Endothelial cell of umbilical vein (primary cell): ENCODE data around the gene VSX1. TPM values are rescaled to one million over a fixed set of nuclear protein-coding genes. Genes with fewer than 3 reads are reported as not detected.

Experiments
- BruUV-seq: library from RNA; stranded (reverse); fragments of 400-500 nt; replicated peaks from 2 replicates; lab custom pipeline; 2021; lab: Mats Ljungman, UMichigan
- CTCF ChIA-PET: fragments of 300-600, 350-600 bp; sonication (Branson Sonifier 250); formaldehyde crosslinking; loops from one replicate; lab custom pipeline; 2021; ENCODE audit warnings: antibody characterized with exemption, inconsistent platforms; lab: Charles Lee
- POLR2A ChIA-PET: fragments of 300-600, 350-600 bp; sonication (Branson Sonifier 250); formaldehyde crosslinking; loops from one replicate; lab custom pipeline; 2021; ENCODE audit warnings: antibody characterized with exemption, inconsistent platforms; lab: Charles Lee
- DNase-seq: peaks from one replicate; pipeline ENCODE4 v3.0.0-alpha.2; 2011; ENCODE audit warnings: low read depth, low spot score
- FAIRE-seq: peaks from 2 replicates; lab custom pipeline; 2011; peaks lifted over from hg19 to GRCh38; lab: Jason Lieb, UNC
- H2AFZ ChIP-seq: 2 replicates; pipeline ENCODE4 v1.6.0; 2012; ENCODE audit warnings: low read depth, low read length, control low read depth, inconsistent platforms
- H3K27ac ChIP-seq: 2 replicates; pipeline ENCODE4 v1.5.1; 2011; ENCODE audit warnings: low read depth, mild to moderate bottlenecking, control low read depth, low read length, moderate library complexity; ENCODE audit not compliant: insufficient read depth
- H3K27me3 ChIP-seq, 2 experiments: 2 replicates each; pipeline versions ENCODE4 v1.6.0 to v1.6.1; 2011; ENCODE audit warnings: low read length in 2 of 2, mixed read lengths in 1 of 2; ENCODE audit not compliant: control insufficient read depth in 2 of 2, insufficient read depth in 2 of 2
- H3K36me3 ChIP-seq, 2 experiments: 2 replicates in 1 of 2; 3 replicates in 1 of 2; pipeline ENCODE4 v1.5.1; 2011; ENCODE audit warnings: low read length in 2 of 2, mild to moderate bottlenecking in 1 of 2, moderate library complexity in 1 of 2; ENCODE audit not compliant: control insufficient read depth in 2 of 2, insufficient read depth in 2 of 2; ENCODE audit errors: extremely low read depth in 1 of 2
- H3K4me1 ChIP-seq: 3 replicates; pipeline ENCODE4 v1.5.1; 2011; ENCODE audit warnings: mild to moderate bottlenecking, low read length; ENCODE audit not compliant: control insufficient read depth, insufficient read depth; ENCODE audit errors: extremely low read depth
- H3K4me2 ChIP-seq: 2 replicates; pipeline ENCODE4 v1.6.1; 2011; ENCODE audit warnings: low read length, control low read depth, mixed read lengths; ENCODE audit not compliant: insufficient read depth
- H3K4me3 ChIP-seq, 3 experiments: fragments of 200-600 bp in 1 of 3; sonication (generic), shearing (Covaris generic) in 1 of 3; replicated peaks in 1 of 3; 2 replicates each; pipeline ENCODE4 v1.5.1; 2011 to 2016; ENCODE audit warnings: control low read depth in 3 of 3, low read length in 3 of 3, mild to moderate bottlenecking in 2 of 3, inconsistent platforms in 1 of 3, low read depth in 1 of 3, moderate library complexity in 1 of 3; ENCODE audit not compliant: insufficient read depth in 1 of 3
- H3K79me2 ChIP-seq: 2 replicates; pipeline ENCODE4 v1.6.0; 2012; ENCODE audit warnings: low read length, inconsistent platforms; ENCODE audit not compliant: control insufficient read depth, insufficient read depth
- H3K9ac ChIP-seq: replicated peaks from 2 replicates; pipeline ENCODE3; 2011; ENCODE audit warnings: low read length, control low read depth; ENCODE audit not compliant: insufficient read depth; ENCODE audit errors: extremely low read depth
- H3K9me1 ChIP-seq: replicated peaks from 3 replicates; pipeline ENCODE4 v1.6.0; 2011; ENCODE audit warnings: mild to moderate bottlenecking, low read length; ENCODE audit not compliant: control insufficient read depth, insufficient read depth; ENCODE audit errors: extremely low read depth
- H3K9me3 ChIP-seq: replicated peaks from 2 replicates; pipeline ENCODE4 v1.5.1; 2012; ENCODE audit warnings: low read length, inconsistent platforms; ENCODE audit not compliant: control insufficient read depth, insufficient read depth
- H4K20me1 ChIP-seq: replicated peaks from 2 replicates; pipeline ENCODE3; 2011; ENCODE audit warnings: mild to moderate bottlenecking, low read length; ENCODE audit not compliant: control insufficient read depth, insufficient read depth; ENCODE audit errors: extremely low read depth
- EZH2 ChIP-seq: IDR thresholded peaks from 2 replicates; pipeline ENCODE4 v1.6.1; 2012; ENCODE audit warnings: borderline replicate concordance, low read depth, mild to moderate bottlenecking, moderate library complexity, low read length, inconsistent platforms; ENCODE audit not compliant: severe bottlenecking
- FOS ChIP-seq: IDR thresholded peaks from 2 replicates; pipeline ENCODE4 v1.6.1; 2011; ENCODE audit warnings: mild to moderate bottlenecking, low read length, moderate library complexity, borderline replicate concordance; ENCODE audit not compliant: insufficient read depth
- GATA2 ChIP-seq: IDR thresholded peaks from 2 replicates; pipeline ENCODE4 v1.7.0; 2011; ENCODE audit warnings: low read depth, mild to moderate bottlenecking, moderate library complexity, mixed read lengths, low read length; ENCODE audit not compliant: insufficient read length, insufficient read depth
- JUN ChIP-seq: IDR thresholded peaks from 2 replicates; pipeline ENCODE4 v1.6.1; 2011; ENCODE audit warnings: borderline replicate concordance, low read depth; ENCODE audit not compliant: insufficient read length, insufficient read depth
- MYC ChIP-seq: IDR thresholded peaks from one replicate; pipeline ENCODE4 v1.6.1; 2011; ENCODE audit warnings: mild to moderate bottlenecking, low read depth, low read length
- POLR2A ChIP-seq: IDR thresholded peaks from 2 replicates; pipeline ENCODE4 v1.6.1; 2012; ENCODE audit warnings: low read depth, mild to moderate bottlenecking, control low read depth, low read length
- POLR2AphosphoS5 ChIP-seq: IDR thresholded peaks from 2 replicates; pipeline ENCODE4 v1.6.1; 2012; ENCODE audit warnings: low read depth, mild to moderate bottlenecking, control low read depth, low read length, moderate library complexity; ENCODE audit not compliant: insufficient read depth
- dilution Hi-C: fragments of 300-500 bp; cut with MboI; formaldehyde crosslinking; loops from one replicate; pipeline ENCODE4 v1.15.0; 2019; ENCODE audit warnings: low sequenced_read_pairs; ENCODE audit not compliant: extremely low pct_ligation_motif_present
- intact Hi-C: fragments of 100-400 bp; cut with micrococcal nuclease; formaldehyde crosslinking; loops from one replicate; pipeline ENCODE4 v1.10.0; 2022
- polyA plus RNA-seq, 4 experiments: library from polyadenylated mRNA; depleted of rRNA in 3 of 4; stranded (reverse) in 3 of 4; unstranded in 1 of 4; fragments of >200 nt; gene quantifications; 2 replicates each; pipeline versions ENCODE4 v1.2.1 to v1.2.3, GENCODE V29; 2011 to 2012; ENCODE audit warnings: missing spikeins in 1 of 4
- total RNA-seq: library from RNA; stranded (reverse); gene quantifications from 2 replicates; pipeline ENCODE4 v1.2.3, GENCODE V29; 2021
- TF ChIP-seq, protein P1 (sequence below), 2 donors: IDR thresholded peaks; 1 replicate in 1 of 2; 2 replicates in 1 of 2; pipeline ENCODE4 v1.5.1; 2011; ENCODE audit warnings: low read length in 2 of 2, mild to moderate bottlenecking in 2 of 2, moderate library complexity in 2 of 2, control low read depth in 1 of 2, inconsistent platforms in 1 of 2, low read depth in 1 of 2; ENCODE audit not compliant: insufficient read depth in 1 of 2; ENCODE audit errors: extremely low read depth in 1 of 2

The VSX1 gene
- total and polyA plus RNA-seq, 2 donors (not counting 3 experiments of a cell fraction or from before 2014, with no cell fraction given): not detected

- DNase-seq (no peak), FAIRE-seq (no peak)
- H3K27ac ChIP-seq: no peak overlapping the region
- POLR2A ChIA-PET: no interaction called here
- H3K4me1 ChIP-seq: no peaks in the 10 kb centered on the region
- no peaks in the 10 kb centered on the region for H3K36me3 ChIP-seq
- CTCF ChIA-PET: no interaction called here
- BruUV-seq: no TSS peak
- no peak overlapping the region for H2AFZ ChIP-seq
- H3K4me2 ChIP-seq: no peak overlapping the region
- no peaks in the 10 kb centered on the region for H3K9me3 ChIP-seq
- dilution Hi-C loops: no loop called here
- peaks cover 4 to 8% of the 10 kb centered on the region in 2 experiments for H3K27me3 ChIP-seq
- TF ChIP-seq JUN (no peak), MYC (no peak), GATA2 (no peak), EZH2 (no peak), POLR2A (no peak), FOS (no peak), POLR2AphosphoS5 (no peak)
- TF ChIP-seq, protein P1, sequence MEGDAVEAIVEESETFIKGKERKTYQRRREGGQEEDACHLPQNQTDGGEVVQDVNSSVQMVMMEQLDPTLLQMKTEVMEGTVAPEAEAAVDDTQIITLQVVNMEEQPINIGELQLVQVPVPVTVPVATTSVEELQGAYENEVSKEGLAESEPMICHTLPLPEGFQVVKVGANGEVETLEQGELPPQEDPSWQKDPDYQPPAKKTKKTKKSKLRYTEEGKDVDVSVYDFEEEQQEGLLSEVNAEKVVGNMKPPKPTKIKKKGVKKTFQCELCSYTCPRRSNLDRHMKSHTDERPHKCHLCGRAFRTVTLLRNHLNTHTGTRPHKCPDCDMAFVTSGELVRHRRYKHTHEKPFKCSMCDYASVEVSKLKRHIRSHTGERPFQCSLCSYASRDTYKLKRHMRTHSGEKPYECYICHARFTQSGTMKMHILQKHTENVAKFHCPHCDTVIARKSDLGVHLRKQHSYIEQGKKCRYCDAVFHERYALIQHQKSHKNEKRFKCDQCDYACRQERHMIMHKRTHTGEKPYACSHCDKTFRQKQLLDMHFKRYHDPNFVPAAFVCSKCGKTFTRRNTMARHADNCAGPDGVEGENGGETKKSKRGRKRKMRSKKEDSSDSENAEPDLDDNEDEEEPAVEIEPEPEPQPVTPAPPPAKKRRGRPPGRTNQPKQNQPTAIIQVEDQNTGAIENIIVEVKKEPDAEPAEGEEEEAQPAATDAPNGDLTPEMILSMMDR (IDR thresholded peaks at IDR 0.05; ENCODE audit: extremely low read depth in 1 of 2, insufficient read depth in 1 of 2, low read depth in 1 of 2, low read length in 2 of 2): no peak
- H3K9me1 ChIP-seq: no peaks in the 10 kb centered on the region
- no peak overlapping the region for H3K9ac ChIP-seq
- H3K4me3 ChIP-seq: no peak overlapping the region
- no peaks in the 10 kb centered on the region for H4K20me1 ChIP-seq
- intact Hi-C loops: no loop called here
- no peaks in the 10 kb centered on the region for H3K79me2 ChIP-seq
Measured at GRCh38 chr20:25120457-25120856, 38.5 kb upstream of the VSX1 start.
